CD4-positive, alpha-beta T cell treated with Interleukin-21 for 1 hour (primary cell): ENCODE results near the gene CDH13.
A peak's percentile ranks its signal among the peaks of the same experiment; 100 is the strongest.

Source experiments
- DNase-seq: peaks from one replicate; pipeline ENCODE4 v3.0.0-alpha.2; 2020

Gene CDH13

GRCh38 chr16:82628711-82629110, 1.9 kb downstream of the CDH13 start:
- DNase-seq: no peak

DNA sequence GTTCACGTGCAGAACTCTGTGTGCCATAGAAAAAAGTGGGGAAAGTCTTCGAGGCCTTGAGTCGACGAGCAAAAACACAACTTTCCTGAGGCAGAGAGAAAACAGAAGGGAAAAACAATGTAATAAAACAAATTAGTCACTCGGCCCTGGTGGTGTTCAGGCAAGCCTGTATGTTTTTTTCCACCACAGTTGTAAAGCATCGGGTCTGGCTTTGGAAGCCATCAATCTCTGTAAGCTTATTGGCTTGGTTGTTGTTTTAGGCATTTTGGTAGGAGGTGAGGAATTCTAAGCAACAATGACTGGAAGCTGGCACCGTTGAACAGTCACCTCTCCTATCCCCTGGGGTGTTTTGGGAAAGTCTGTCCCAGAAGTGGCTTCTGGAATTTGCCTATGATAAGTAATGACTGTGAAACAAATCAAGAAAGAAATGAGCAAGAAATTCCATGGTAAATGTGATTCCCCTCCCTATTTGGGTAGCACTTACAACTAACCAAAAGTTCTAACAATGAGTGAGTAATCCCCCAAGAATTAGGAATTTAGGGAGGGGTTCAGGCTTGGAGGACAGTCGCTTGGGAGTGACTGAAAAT, 2.8 kb downstream of the CDH13 start:
- no peak for DNase-seq

- no peak for DNase-seq
Measured at GRCh38 chr16:82630219-82630618, 3.5 kb downstream of the CDH13 start.

DNA sequence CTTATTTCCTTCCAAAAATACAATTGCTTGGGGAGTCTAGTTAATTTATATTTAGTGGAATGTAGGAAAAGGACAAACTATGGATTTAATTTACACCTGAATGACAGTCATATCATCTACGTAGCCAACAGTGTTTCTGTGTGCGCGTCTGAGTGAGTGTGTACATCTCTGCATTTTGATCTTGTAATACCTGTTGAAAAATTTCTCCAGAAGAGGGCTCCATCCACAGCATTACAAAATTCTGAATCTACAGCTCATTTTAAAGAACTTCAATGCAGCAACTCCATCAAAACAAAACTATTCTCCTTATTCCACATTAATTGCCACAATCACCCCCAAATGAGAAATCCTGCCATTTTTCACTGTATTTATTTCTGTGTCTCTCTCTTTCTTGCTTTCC, 3.9 kb downstream of the CDH13 start:
- no peak for DNase-seq

GRCh38 chr16:82631701-82632685, 5.2 kb downstream of the CDH13 start:
- DNase-seq: no peak

DNA sequence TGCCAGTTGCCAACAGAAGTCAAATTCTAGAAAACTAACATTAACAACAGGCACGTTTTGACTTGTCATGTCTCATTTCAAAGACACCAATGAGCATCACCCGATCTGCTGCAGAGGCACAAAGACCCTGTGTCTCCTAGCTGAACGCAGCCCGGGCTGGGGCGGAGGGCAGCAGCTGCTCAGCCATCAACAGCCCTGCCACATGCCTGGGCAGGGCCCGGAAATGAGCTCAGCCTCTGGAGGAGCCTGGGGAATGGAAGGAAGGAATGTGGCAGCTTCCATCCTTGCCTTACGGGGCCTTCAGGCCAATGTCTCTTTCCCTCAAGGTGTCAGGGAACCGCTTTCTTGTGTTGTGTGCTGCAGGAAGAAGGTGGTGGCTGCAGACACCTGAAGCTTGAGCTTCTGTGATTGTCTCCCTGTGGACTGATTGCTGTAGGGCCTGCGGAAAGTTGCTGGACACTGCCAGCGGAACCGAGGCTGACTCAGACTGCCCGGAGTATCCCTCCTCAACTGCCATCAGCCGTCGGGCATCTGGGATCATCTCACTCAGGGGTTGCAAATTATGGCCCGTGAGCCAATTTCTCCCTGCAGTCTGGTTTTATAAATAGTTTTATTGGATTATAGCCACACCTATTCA, 7.3 kb downstream of the CDH13 start:
- no peak for DNase-seq

DNA sequence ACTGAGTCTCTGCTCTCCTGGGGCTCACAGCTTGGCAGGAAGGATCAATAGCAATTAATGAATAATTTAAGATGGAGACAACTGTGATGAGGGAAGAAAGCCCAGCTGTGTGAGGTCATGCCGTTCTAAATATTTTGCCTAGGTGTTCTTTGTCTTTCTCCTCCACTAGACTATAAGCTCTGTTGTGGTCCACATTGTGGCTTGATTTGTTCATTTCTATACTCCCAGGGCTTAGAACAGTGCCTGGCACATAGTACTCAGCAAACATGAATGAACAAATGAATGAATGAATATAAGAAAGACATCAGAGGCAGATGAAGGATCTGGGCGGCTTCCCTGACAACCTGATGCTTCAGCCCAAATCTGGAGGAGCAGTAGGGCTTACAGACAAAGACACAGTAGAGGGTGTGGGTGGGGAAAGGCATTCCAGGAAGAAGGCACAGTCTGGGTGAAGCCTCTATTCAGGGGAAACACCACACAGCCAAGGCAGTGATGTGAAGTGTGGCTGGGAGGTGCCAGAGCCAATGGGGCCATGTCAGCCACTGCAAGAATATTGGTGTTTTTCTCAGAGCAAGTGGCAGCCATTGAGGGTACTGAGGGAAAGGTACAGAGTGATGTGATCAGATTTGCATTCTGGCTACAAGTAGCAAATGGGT, 8.3 kb downstream of the CDH13 start:
- DNase-seq: no peak

GRCh38 chr16:82636485-82636884, 9.7 kb downstream of the CDH13 start:
- no peak for DNase-seq

- no peak for DNase-seq
Measured at GRCh38 chr16:82636958-82637357, 10.2 kb downstream of the CDH13 start.

- DNase-seq: no peak
Measured at GRCh38 chr16:82638095-82638798, 11.5 kb downstream of the CDH13 start.

DNA sequence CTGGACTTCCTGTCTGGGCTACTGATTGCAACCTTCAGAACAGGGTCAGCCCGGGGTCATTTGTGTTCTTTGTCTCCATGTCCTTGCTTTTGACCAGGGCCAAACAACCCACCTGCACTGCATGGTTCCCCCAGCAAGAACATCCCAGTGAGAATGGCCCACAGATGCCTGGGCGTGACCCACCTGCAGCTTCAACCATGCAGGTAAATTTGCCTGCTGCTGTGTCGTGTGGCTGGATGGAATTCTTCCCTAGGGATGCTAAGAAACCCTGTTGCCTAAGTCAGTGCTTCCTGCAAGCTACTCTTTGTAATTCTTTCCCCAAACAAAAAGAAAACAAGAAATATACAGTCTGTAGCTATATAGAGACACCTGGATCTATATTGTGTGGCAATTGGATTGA, 12.5 kb downstream of the CDH13 start:
- no peak for DNase-seq

DNA sequence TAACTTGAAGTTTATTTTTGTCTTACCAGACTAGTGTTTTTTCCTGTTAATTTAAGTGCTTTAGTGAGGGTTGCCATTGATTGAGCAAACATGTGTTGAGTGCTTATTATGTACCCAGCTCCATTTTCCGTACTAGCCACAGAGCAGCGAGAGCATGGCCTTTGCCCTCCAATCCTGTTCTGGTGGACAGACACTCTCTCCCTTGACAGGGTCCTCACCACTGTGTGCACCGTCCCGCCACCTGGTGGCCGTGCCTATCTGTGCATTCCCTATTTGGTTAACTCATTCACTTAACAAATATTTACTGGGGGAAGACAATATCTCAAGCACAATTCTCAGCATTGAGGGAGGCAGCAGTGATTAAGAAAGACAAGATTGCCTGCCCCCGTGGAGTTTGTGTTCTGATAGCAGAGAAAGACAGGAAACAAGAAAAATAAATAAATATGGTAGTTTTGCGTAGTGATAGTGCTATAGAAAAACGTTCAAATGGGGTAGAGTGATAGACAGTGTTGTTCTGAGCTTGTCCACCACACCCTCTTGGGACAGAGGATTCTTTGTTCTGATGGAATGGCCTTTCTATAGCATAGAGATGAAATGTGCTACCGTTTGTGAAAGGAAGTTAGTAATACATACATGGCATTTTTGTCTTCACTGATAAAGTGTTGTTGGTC, 13.0 kb downstream of the CDH13 start:
- peak; percentile 53 for DNase-seq

DNA sequence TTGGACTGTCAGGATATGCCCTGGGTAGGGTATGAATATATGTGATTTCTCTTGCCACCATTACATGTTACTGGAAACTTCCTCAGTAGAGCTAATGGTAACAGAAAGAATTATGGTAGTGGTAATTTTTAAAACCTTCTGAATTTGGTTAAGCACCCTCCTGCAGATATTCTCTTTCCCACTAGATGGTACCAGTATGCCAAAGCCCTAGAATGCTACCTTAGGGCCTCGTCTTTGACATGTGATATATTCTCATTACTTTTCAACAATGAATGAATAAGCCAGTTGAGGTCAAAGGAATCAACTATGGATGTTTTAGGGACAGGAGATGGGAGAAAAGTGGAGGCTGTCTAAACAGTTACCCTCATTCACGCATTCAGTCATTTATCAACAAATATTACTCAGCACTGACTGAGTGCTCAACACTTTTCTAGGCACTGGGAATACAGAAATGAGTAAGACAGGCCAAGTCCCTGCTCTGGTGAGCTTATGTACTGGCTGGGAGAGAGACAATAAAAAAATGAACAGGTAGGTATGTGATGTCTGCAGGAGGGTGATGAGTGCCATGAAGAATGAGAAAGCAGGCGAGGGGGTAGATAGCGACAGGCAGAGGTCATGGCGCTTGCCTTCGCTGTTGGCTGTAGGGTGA, 14.7 kb downstream of the CDH13 start:
- peak; percentile 53 for DNase-seq

GRCh38 chr16:82643136-82643535, 16.4 kb downstream of the CDH13 start:
- DNase-seq: no peak

GRCh38 chr16:82643936-82644630, 17.3 kb downstream of the CDH13 start:
- DNase-seq: no peak

DNA sequence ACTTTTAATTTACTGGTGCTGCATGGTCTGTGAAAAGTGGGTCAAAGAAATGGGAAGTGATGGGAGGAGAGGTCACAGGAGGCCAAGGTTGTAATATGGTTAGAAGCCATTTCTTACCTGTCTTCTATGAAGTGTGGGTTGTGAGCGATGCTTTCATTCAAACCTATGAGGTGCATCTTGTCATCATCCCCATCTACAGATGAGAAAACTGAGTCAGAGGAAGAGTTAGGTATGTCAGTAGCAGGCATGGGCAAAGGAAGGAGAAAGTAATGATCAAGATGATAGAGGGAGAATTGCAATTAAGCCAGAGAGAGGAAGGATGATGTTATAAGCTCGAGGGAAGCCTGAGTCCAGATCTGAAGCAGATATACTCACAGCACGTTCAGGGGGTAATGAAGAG, 19.7 kb downstream of the CDH13 start:
- no peak for DNase-seq

DNA sequence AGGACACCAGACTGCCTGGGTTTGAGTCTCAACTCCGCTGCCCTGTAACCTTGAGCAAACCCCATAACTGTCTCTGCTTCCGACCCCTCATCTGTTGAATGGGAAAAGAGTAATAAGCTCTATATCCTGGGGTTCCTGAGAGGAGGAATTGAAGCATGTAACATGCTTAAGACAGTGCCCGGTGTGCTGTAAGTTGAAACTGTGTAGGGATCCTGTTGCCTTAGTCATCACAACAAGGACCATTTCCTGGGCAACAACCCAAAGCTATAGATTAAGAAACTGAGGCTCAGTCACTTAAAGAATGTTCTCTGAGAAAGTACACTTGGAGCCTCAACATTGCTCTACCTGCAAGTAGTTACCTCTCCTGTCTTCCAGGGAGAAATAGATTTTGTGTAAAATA, 23.0 kb downstream of the CDH13 start:
- DNase-seq: no peak

- DNase-seq: peak; percentile 38
Measured at GRCh38 chr16:82650804-82651203, 24.0 kb downstream of the CDH13 start.

- peak; percentile 54 for DNase-seq
Measured at GRCh38 chr16:82651921-82652601, 25.3 kb downstream of the CDH13 start.

- no peak for DNase-seq
Measured at GRCh38 chr16:82652826-82653225, 26.1 kb downstream of the CDH13 start.
